SK-N-SH (cell line): ENCODE data around the gene MYLK. TPM values are rescaled to one million over a fixed set of nuclear protein-coding genes. Genes with fewer than 3 reads are reported as not detected.

ENCODE experiments used
- CTCF ChIA-PET: fragments of 300-600, 350-600 bp; formaldehyde crosslinking; extraction: SDS; loops from one replicate; lab custom pipeline; 2021; lab: Yijun Ruan, JAX
- POLR2A ChIA-PET: fragments of 350-600 bp; sonication (Branson Sonifier 250); formaldehyde crosslinking; extraction: SDS; loops from one replicate; lab custom pipeline; 2020; ENCODE audit warnings: antibody characterized with exemption, inconsistent platforms; lab: Yijun Ruan, JAX
- DNase-seq: peaks from one replicate; pipeline ENCODE4 v3.0.0; 2012
- H2AFZ ChIP-seq: fragments of 200-600 bp; sonication (generic); 2 replicates; pipeline ENCODE4 v1.8.1; 2016; ENCODE audit warnings: antibody characterized with exemption, mild to moderate bottlenecking, low read depth
- H3F3A ChIP-seq: fragments of 200-600 bp; sonication (generic); replicated peaks from 2 replicates; pipeline ENCODE3; 2016; ENCODE audit warnings: antibody characterized with exemption, mild to moderate bottlenecking; ENCODE audit not compliant: insufficient read depth
- H3K27ac ChIP-seq, 2 experiments: fragments of 200-500 bp in 1 of 2; fragments of 200-600 bp in 1 of 2; sonication (Bioruptor generic) in 1 of 2; sonication (generic), shearing (Covaris generic) in 1 of 2; 2 replicates each; pipeline versions ENCODE4 v1.5.1 to v1.6.1; 2014 to 2016; ENCODE audit warnings: low read depth in 2 of 2, inconsistent platforms in 1 of 2, low read length in 1 of 2, mild to moderate bottlenecking in 1 of 2, mixed read lengths in 1 of 2
- H3K27me3 ChIP-seq: fragments of 200-600 bp; sonication (generic), shearing (Covaris generic); 2 replicates; pipeline ENCODE4 v1.6.1; 2016; ENCODE audit warnings: mixed run types; ENCODE audit not compliant: insufficient read depth
- H3K36me3 ChIP-seq, 2 experiments: fragments of 200-500 bp in 1 of 2; fragments of 200-600 bp in 1 of 2; sonication (Bioruptor generic) in 1 of 2; sonication (generic) in 1 of 2; replicated peaks in 1 of 2; 2 replicates each; pipeline versions ENCODE3 to v1.5.1; 2014 to 2016; ENCODE audit warnings: low read length in 1 of 2, mild to moderate bottlenecking in 1 of 2; ENCODE audit not compliant: insufficient read depth in 2 of 2, control insufficient read depth in 1 of 2
- H3K4me1 ChIP-seq, 2 experiments: fragments of 200-500 bp in 1 of 2; fragments of 200-600 bp in 1 of 2; sonication (Bioruptor generic) in 1 of 2; sonication (generic), shearing (Covaris generic) in 1 of 2; 2 replicates each; pipeline versions ENCODE4 v1.5.1 to v1.6.1; 2014 to 2016; ENCODE audit warnings: low read depth in 1 of 2, low read length in 1 of 2, mixed run types in 1 of 2; ENCODE audit not compliant: insufficient read depth in 2 of 2, control insufficient read depth in 1 of 2
- H3K4me2 ChIP-seq: fragments of 200-600 bp; sonication (generic), shearing (Covaris generic); 2 replicates; pipeline ENCODE4 v1.6.1; 2017; ENCODE audit warnings: mixed run types
- H3K4me3 ChIP-seq, 2 experiments: fragments of 200-500 bp in 1 of 2; fragments of 200-600 bp in 1 of 2; sonication (Bioruptor generic) in 1 of 2; sonication (generic), shearing (Covaris generic) in 1 of 2; 2 replicates each; pipeline versions ENCODE4 v1.5.1 to v1.8.1; 2014 to 2016; ENCODE audit warnings: low read depth in 2 of 2, inconsistent platforms in 1 of 2, low read length in 1 of 2, mild to moderate bottlenecking in 1 of 2, mixed read lengths in 1 of 2, moderate library complexity in 1 of 2
- H3K79me2 ChIP-seq: fragments of 200-600 bp; sonication (generic); 2 replicates; pipeline ENCODE4 v1.8.1; 2017; ENCODE audit warnings: mild to moderate bottlenecking; ENCODE audit not compliant: insufficient read depth
- H3K9ac ChIP-seq: fragments of 200-600 bp; sonication (generic); 2 replicates; pipeline ENCODE4 v1.6.1; 2017; ENCODE audit warnings: mixed run types
- H3K9me2 ChIP-seq: fragments of 200-600 bp; sonication (generic); 2 replicates; pipeline ENCODE4 v1.6.1; 2017; ENCODE audit warnings: mixed run types
- H3K9me3 ChIP-seq: fragments of 200-600 bp; sonication (generic); 2 replicates; pipeline ENCODE4 v1.6.1; 2017; ENCODE audit warnings: mixed run types, mild to moderate bottlenecking, moderate library complexity
- H4K20me1 ChIP-seq: fragments of 200-600 bp; sonication (generic); 2 replicates; pipeline ENCODE4 v1.6.1; 2017; ENCODE audit warnings: mild to moderate bottlenecking, mixed run types; ENCODE audit not compliant: insufficient read depth
- RCOR1 ChIP-seq: fragments of 150-350 bp; IDR thresholded peaks from 2 replicates; pipeline ENCODE4 v1.6.1; 2017; ENCODE audit warnings: antibody characterized with exemption, low read length
- WGBS: methylation state at CpG from one replicate; pipeline ENCODE4 v1.1.6; 2017; ENCODE audit warnings: low lambda C conversion rate; 5-methylcytosine and 5-hydroxymethylcytosine counted together
- polyA plus RNA-seq, 3 experiments: library from polyadenylated mRNA; depleted of rRNA; stranded (reverse); fragments of >200 nt; gene quantifications; 2 replicates each; pipeline ENCODE4 v1.2.3, GENCODE V29; 2012
- TF ChIP-seq, protein P1 (sequence below): fragments of 200-600 bp; sonication (generic); IDR thresholded peaks from 2 replicates; pipeline ENCODE4 v1.6.1; 2017; ENCODE audit warnings: antibody characterized with exemption, mild to moderate bottlenecking, moderate library complexity
- TF ChIP-seq, protein P2 (sequence below): IDR thresholded peaks from 2 replicates; pipeline ENCODE4; 2012

The MYLK gene
- polyA plus RNA-seq, 1 of the 3 experiments (the other 2 are of a cell fraction) = 272 TPM

DNA sequence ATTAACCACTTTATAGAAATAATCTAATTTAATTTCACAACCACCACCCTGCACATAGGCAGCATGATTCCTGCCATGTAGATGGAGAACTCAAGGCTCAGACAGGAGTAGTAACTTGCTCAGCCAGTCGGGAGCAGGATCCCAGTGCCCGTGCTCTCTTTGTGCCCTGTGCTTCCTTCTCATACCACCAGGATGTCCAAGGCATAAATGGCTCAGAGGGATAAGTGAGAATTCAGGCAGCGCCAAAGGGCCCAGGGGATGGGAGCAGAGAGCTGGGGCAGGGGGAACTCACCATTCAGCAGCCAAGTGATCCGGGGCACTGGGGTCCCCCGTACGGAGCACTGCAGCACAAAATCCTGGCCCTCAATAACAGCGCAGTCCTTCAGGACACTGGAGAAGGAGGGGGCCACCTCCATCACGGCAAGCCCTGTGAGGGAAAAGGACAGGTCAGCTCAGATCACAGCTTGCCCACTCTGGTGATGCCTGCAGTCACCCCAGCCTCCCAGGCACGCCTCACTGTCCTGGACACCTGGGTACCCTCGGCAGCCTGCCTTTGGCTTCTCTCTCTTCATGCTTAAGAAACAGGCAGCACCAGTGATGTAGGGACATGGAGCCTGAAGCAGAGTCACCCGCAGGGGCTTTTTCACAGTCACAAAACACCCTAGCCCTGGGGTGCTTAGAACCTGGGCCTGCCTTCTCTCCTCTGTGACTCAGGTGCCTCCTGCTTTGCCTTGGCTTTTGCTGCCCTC, 158.3 kb downstream of the MYLK start:
- WGBS = 99% methylated on average over 10 of the region's 11 CpGs
- Histone ChIP-seq H3K27me3 (no peaks in the 10 kb centered on the region), H3K4me2 (no peak overlapping the region), H3K4me1 (peaks cover 13 to 23% of the 10 kb centered on the region in 2 experiments; a peak in 3 of 4 replicates), H4K20me1 (no peaks in the 10 kb centered on the region), H3K36me3 (peaks cover 41 to 55% of the 10 kb centered on the region in 2 experiments), H3K79me2 (peaks cover 45% of the 10 kb centered on the region), H3K9me3 (no peaks in the 10 kb centered on the region), H2AFZ (no peak overlapping the region), H3K27ac (no peak overlapping the region), H3F3A (peaks cover 16% of the 10 kb centered on the region), H3K9me2 (no peaks in the 10 kb centered on the region), H3K4me3 (no peak overlapping the region), H3K9ac (no peak overlapping the region)
- TF ChIP-seq, protein P1, sequence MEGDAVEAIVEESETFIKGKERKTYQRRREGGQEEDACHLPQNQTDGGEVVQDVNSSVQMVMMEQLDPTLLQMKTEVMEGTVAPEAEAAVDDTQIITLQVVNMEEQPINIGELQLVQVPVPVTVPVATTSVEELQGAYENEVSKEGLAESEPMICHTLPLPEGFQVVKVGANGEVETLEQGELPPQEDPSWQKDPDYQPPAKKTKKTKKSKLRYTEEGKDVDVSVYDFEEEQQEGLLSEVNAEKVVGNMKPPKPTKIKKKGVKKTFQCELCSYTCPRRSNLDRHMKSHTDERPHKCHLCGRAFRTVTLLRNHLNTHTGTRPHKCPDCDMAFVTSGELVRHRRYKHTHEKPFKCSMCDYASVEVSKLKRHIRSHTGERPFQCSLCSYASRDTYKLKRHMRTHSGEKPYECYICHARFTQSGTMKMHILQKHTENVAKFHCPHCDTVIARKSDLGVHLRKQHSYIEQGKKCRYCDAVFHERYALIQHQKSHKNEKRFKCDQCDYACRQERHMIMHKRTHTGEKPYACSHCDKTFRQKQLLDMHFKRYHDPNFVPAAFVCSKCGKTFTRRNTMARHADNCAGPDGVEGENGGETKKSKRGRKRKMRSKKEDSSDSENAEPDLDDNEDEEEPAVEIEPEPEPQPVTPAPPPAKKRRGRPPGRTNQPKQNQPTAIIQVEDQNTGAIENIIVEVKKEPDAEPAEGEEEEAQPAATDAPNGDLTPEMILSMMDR = peak; percentile 22; the same call in 1 of the 2 replicates
- no peak for TF ChIP-seq RCOR1
- ChIA-PET CTCF (interaction anchor here (0.9 to 2.0 kb wide), 3 partner anchors 73 to 157 kb away, joined by 3 to 15 read pairs (median 3); no protein-coding TSS in a partner anchor), POLR2A (no interaction called here)
- no peak for DNase-seq

DNA sequence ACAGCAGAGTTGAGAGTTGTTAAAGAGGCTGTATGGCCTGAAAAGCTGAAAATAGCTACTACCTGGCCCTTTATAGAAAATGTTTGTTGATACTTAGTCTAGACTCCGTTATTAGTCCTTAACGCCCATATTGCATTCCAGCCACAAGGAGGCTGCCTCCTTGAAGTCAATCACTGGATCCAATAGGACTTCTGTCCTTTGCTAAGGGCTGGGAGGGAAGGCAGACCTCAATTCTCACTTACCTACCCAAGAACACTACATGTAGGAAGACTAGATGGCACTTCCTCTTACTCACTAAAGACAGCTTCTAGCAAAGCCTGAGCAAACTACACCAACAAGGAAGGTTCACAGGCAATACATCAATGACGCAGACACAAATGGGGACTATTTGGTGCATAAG, 159.8 kb downstream of the MYLK start:
- Histone ChIP-seq H3K27me3 (no peaks in the 10 kb centered on the region), H3K36me3 (peaks cover 42 to 44% of the 10 kb centered on the region in 2 experiments), H3K4me1 (peaks cover 23 to 37% of the 10 kb centered on the region in 2 experiments; a peak in 3 of 4 replicates), H3K9ac (no peak overlapping the region), H3K9me3 (no peaks in the 10 kb centered on the region), H3F3A (peaks cover 27% of the 10 kb centered on the region), H3K27ac (peak overlapping the region in 1 of 2 experiments; percentile 32; a peak in 2 of 4 replicates), H3K9me2 (no peaks in the 10 kb centered on the region), H3K4me2 (no peak overlapping the region), H3K4me3 (no peak overlapping the region), H3K79me2 (peaks cover 31% of the 10 kb centered on the region), H2AFZ (no peak overlapping the region), H4K20me1 (no peaks in the 10 kb centered on the region)
- WGBS = 34% methylated on average over 3 of the region's 3 CpGs
- DNase-seq = no peak
- TF ChIP-seq, protein P1 = peak; percentile 51
- TF ChIP-seq, protein P2, sequence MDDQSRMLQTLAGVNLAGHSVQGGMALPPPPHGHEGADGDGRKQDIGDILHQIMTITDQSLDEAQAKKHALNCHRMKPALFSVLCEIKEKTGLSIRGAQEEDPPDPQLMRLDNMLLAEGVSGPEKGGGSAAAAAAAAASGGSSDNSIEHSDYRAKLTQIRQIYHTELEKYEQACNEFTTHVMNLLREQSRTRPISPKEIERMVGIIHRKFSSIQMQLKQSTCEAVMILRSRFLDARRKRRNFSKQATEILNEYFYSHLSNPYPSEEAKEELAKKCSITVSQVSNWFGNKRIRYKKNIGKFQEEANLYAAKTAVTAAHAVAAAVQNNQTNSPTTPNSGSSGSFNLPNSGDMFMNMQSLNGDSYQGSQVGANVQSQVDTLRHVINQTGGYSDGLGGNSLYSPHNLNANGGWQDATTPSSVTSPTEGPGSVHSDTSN = no peak
- POLR2A ChIA-PET = no interaction called here
- CTCF ChIA-PET = interaction anchor here (0.6 to 4.1 kb wide), 53 partner anchors 9 to 873 kb away, joined by 3 to 119 read pairs (median 5); partner anchors contain the start of genes HACD2 and MYLK
